ENCODE measurements around the gene MEGF6. TPM values are rescaled to one million over a fixed set of nuclear protein-coding genes. Genes with fewer than 3 reads are reported as not detected.

Gene MEGF6
- total and polyA plus RNA-seq, 7 donors: 0.67 to 5.5 (median 3.7) TPM

DNA sequence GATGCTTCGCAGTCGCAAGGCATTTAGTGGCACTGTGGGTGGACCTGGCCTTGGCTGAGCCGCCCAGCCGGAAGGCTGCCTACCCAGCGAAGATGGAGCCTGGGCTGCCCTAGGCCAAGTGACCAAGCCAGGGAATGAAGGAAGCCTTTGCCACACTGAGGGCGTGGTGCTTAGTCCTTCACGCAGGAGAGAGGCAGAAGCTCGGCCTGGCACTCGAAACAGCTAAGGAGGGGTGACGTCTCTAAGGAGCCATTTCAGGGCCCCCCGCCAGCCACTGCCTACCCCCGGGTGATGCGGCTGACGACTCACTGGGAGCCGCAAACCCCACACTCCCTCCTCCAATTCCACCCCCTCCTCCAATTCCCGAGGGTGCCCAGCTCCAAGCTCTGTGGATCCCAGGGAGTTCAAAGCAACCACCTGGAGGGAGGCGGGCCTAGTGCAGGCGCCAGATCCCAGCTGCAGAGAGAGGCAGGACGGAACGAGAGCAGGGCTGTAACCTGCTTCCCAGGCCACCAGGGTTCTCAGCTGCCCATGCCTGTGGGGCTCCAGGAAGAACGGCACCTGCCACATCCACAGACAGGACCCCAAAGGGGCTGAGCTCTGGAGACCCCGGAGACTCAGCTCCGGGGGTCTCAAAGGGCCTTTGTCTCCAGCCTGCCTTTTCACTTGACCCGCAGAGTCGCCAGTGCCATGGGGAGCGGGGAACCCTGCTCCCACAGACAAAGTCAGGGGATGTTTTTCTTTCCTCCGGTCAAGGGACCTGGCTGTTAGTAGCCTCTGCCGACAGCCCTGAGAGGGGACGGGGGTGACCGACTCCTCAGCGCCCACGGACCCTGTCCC is 81.0 kb downstream of the MEGF6 start:
- ATAC-seq (peak; percentile 6 to 48 (median 26)), DNase-seq (no peak)
- 16 to 31% (median 19%) methylated on average over 31 to 32 of the region's 32 CpGs for WGBS, 3 donors
- Histone ChIP-seq H3K9me3 (no peaks in the 10 kb centered on the region), H3K36me3 (ENCODE audit: insufficient read depth in 1 of 2, low read depth in 1 of 2) (no peaks in the 10 kb centered on the region), H3K27me3 (ENCODE audit: insufficient read depth in 3 of 3, low read length in 2 of 3) (no peaks in the 10 kb centered on the region), H3K4me3 (peak overlapping the region; percentile 71), H3K4me1 (peaks cover 26% of the 10 kb centered on the region), H3K27ac (peak overlapping the region; percentile 77)
- intact Hi-C loops (cut with DNase I): no loop called here
- TF ChIP-seq, protein P1, sequence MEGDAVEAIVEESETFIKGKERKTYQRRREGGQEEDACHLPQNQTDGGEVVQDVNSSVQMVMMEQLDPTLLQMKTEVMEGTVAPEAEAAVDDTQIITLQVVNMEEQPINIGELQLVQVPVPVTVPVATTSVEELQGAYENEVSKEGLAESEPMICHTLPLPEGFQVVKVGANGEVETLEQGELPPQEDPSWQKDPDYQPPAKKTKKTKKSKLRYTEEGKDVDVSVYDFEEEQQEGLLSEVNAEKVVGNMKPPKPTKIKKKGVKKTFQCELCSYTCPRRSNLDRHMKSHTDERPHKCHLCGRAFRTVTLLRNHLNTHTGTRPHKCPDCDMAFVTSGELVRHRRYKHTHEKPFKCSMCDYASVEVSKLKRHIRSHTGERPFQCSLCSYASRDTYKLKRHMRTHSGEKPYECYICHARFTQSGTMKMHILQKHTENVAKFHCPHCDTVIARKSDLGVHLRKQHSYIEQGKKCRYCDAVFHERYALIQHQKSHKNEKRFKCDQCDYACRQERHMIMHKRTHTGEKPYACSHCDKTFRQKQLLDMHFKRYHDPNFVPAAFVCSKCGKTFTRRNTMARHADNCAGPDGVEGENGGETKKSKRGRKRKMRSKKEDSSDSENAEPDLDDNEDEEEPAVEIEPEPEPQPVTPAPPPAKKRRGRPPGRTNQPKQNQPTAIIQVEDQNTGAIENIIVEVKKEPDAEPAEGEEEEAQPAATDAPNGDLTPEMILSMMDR (IDR thresholded peaks at IDR 0.05): no peak

DNA sequence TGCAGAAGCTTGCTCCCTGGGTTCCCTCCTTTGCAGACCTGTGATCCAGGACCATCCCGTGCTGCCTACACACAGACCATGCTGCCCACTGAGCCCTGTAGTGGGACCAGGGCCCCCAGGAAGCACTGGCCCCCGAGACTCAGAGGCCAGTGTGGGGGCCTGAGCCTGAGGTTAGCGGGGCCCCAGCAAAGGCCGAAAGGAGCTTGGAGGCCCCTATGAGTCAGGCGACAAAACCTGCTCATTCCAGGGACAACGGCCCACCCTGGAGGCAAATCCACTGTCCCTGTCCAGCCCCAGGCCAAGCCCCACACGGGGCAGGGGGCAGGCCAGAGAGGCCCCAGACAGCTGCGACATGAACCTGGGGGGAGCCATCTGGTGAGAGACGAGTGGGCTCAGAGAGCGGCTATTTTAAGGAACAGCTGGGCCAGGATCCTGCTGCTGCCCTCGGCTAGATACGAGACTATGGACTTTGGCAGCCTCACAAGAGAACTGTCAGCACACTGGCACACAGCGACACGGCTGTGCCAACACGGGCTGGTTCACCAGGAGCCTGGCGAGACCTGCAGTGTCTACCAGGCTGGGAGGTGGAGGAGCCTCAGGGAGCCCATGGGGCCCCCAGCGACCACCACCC is 82.1 kb downstream of the MEGF6 start:
- H3K27ac ChIP-seq: peak overlapping the region; percentile 75
- no peaks in the 10 kb centered on the region for H3K9me3 ChIP-seq
- TF ChIP-seq, protein P1 (IDR thresholded peaks at IDR 0.05): no peak
- peak; percentile 85 to 92 (median 88) for ATAC-seq
- intact Hi-C loops (cut with DNase I): loop anchor here in 1 of 2 donors (2.0 kb wide), 1 partner anchor 22 kb away; no protein-coding TSS in a partner anchor
- peak overlapping the region; percentile 71 for H3K4me3 ChIP-seq
- peak; percentile 69 to 89 for DNase-seq
- no peaks in the 10 kb centered on the region for H3K36me3 ChIP-seq (ENCODE audit: insufficient read depth in 1 of 2, low read depth in 1 of 2)
- H3K4me1 ChIP-seq: peaks cover 19% of the 10 kb centered on the region
- WGBS, 3 donors: 27 to 32% (median 28%) methylated on average over 17 of the region's 17 CpGs
- H3K27me3 ChIP-seq (ENCODE audit: insufficient read depth in 3 of 3, low read length in 2 of 3): no peaks in the 10 kb centered on the region

DNA sequence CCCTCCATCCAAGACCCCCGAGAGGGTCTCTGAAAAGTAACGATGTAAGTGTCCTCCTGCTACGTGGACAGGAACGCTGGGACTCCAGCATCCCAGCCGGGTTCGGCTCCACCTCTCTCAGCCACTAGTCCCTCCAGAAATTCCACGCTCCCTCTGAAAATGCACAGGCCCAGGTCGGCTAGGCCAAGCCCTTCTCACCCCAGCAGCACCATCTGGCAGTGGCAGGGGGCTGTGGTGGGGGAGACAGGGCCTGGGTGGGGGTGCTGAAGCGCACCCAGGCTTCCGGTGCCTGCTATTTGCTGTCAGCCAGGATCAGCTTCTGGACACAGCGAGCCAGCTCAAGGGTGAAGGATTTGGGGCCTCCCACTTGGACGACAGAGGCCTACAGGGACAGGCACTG is 83.5 kb downstream of the MEGF6 start:
- DNase-seq: no peak
- H3K27ac ChIP-seq: no peak overlapping the region
- ATAC-seq: no peak
- no peaks in the 10 kb centered on the region for H3K9me3 ChIP-seq
- intact Hi-C loops (cut with DNase I): loop anchor here in 1 of 2 donors (2.0 kb wide), 1 partner anchor 21 kb away; no protein-coding TSS in a partner anchor
- H3K4me3 ChIP-seq: no peak overlapping the region
- H3K36me3 ChIP-seq (ENCODE audit: insufficient read depth in 1 of 2, low read depth in 1 of 2): no peaks in the 10 kb centered on the region
- TF ChIP-seq, protein P1 (IDR thresholded peaks at IDR 0.05): no peak
- WGBS, 3 donors: 78 to 87% (median 80%) methylated on average over 12 of the region's 12 CpGs
- peaks cover 19% of the 10 kb centered on the region for H3K4me1 ChIP-seq
- no peaks in the 10 kb centered on the region for H3K27me3 ChIP-seq (ENCODE audit: insufficient read depth in 3 of 3, low read length in 2 of 3)

DNA sequence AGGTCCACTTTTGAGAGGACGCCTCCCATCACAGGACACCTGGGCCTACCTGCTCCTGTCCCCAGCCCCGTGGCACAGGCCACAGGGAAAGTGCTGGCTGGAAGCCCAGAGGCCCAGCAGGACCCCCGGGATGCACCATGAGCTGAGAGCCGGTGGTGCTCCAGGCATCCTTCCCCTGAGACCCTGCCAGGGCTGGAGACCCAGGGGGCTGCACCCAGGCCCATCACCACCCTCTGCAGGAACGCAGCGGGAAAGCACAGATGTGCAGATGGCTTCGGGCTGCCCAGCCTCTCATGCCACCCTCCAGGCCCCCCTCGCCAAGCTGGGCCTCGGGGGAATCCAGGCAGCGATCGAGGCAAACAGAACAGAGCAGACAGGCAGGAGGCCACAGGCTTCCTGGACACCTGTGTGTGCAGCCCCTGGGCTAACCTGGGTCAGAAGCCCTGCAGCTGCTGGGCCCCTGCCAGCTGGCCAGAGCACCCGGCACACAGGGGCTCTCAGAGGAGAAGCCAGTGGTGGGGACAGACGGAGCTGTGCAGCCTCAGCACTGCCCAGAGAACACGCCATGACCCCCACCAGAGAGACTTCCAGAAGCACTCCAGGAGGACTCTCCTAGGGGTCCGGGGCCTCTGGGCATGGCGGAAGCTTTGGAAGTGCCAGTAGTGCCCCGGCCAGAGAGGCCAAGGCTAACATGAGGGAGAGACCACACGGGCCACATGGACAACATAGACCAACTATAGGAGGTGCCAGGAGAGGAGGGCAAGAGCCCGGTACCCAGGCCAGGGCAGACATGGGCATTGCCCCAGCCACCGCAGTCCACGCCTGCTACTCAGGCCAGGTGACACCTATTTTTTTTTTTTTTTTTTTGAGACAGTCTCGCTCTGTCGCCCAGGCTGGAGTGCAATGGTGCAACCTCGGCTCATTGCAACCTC is 85.5 kb downstream of the MEGF6 start:
- TF ChIP-seq, protein P1 (IDR thresholded peaks at IDR 0.05): no peak
- Histone ChIP-seq H3K4me3 (no peak overlapping the region), H3K27me3 (ENCODE audit: insufficient read depth in 3 of 3, low read length in 2 of 3) (no peaks in the 10 kb centered on the region), H3K4me1 (peaks cover 18% of the 10 kb centered on the region), H3K36me3 (ENCODE audit: insufficient read depth in 1 of 2, low read depth in 1 of 2) (no peaks in the 10 kb centered on the region), H3K9me3 (no peaks in the 10 kb centered on the region), H3K27ac (no peak overlapping the region)
- intact Hi-C loops (cut with DNase I): no loop called here
- ATAC-seq (no peak), DNase-seq (no peak)
- WGBS, 3 donors: 82 to 84% (median 82%) methylated on average over 20 to 24 of the region's 24 CpGs
